AG04449 (cell line): Measurements from ENCODE around the gene DOCK9.

ENCODE experiments used
- CTCF ChIA-PET: fragments of 350-600 bp; formaldehyde crosslinking; extraction: SDS; loops from one replicate; lab custom pipeline; 2021; ENCODE audit warnings: antibody characterized with exemption; lab: Yijun Ruan, JAX
- POLR2A ChIA-PET: fragments of 400-600, 350-600 bp; formaldehyde crosslinking; extraction: SDS; loops from one replicate; lab custom pipeline; 2020; ENCODE audit warnings: antibody characterized with exemption, inconsistent platforms; lab: Yijun Ruan, JAX
- DNase-seq: peaks from one replicate; pipeline ENCODE4 v3.0.0-alpha.2; 2010; ENCODE audit warnings: low read depth, low spot score
- H3K4me3 ChIP-seq: 2 replicates; pipeline ENCODE4 v1.5.1; 2011; ENCODE audit warnings: low read depth, mild to moderate bottlenecking, control low read depth, low read length
- TF ChIP-seq, protein P1 (sequence below): IDR thresholded peaks from one replicate; pipeline ENCODE4 v1.5.1; 2011; ENCODE audit warnings: mild to moderate bottlenecking, moderate library complexity, low read length, control low read depth, inconsistent platforms; ENCODE audit not compliant: insufficient read depth; ENCODE audit errors: missing control alignments

DOCK9 gene

DNA sequence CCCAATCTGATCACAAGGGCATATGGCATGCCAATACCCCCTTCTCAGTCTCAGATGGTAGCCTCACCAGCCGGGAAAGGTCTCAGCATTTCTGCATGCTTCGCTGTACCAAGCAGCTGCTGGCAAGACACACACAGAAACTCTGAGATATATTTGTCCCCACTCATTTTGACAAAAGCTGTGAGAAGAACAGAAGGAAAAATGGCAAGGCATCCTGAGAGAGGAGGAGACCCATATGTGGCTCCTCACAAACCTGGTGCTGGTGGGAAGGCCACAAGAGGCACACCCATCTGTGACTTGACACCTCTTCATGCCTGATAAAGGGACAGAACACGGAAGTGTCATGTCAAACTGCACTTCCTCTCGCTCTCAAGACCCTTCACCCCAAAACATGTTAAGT lies 36.7 kb upstream of the DOCK9 start:
- CTCF ChIA-PET = interaction anchor here (1.1 kb wide), 1 partner anchor 19 kb away, joined by 5 read pairs; no protein-coding TSS in a partner anchor

DNA sequence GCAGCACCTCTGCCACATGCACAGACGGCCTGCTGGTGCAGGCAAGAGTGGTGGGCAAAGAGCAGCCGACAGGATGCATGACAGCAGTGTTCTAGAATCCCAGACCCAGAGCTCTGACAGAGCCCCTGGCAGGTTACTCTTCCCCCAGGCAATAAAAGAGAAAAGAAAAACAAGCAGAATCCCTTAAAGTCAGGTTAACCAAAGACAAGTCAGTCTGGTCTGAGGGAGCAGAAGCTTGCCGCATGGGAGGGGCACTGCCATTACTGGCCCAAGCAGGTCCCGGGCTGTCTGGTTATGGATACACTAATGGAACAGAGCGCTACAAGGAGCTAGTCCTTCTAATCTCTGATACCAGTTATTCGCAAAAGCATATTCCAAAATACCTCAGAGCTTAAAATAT lies 36.1 kb upstream of the DOCK9 start:
- CTCF ChIA-PET = no interaction called here
- no peak overlapping the region for H3K4me3 ChIP-seq
- no peak for DNase-seq
- TF ChIP-seq, protein P1, sequence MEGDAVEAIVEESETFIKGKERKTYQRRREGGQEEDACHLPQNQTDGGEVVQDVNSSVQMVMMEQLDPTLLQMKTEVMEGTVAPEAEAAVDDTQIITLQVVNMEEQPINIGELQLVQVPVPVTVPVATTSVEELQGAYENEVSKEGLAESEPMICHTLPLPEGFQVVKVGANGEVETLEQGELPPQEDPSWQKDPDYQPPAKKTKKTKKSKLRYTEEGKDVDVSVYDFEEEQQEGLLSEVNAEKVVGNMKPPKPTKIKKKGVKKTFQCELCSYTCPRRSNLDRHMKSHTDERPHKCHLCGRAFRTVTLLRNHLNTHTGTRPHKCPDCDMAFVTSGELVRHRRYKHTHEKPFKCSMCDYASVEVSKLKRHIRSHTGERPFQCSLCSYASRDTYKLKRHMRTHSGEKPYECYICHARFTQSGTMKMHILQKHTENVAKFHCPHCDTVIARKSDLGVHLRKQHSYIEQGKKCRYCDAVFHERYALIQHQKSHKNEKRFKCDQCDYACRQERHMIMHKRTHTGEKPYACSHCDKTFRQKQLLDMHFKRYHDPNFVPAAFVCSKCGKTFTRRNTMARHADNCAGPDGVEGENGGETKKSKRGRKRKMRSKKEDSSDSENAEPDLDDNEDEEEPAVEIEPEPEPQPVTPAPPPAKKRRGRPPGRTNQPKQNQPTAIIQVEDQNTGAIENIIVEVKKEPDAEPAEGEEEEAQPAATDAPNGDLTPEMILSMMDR = no peak
- POLR2A ChIA-PET = no interaction called here

More for the DNA sequence above, 36.7 kb upstream of the DOCK9 start:
- TF ChIP-seq, protein P1 = no peak
- DNase-seq = no peak
- H3K4me3 ChIP-seq = no peak overlapping the region
- POLR2A ChIA-PET = no interaction called here

DNA sequence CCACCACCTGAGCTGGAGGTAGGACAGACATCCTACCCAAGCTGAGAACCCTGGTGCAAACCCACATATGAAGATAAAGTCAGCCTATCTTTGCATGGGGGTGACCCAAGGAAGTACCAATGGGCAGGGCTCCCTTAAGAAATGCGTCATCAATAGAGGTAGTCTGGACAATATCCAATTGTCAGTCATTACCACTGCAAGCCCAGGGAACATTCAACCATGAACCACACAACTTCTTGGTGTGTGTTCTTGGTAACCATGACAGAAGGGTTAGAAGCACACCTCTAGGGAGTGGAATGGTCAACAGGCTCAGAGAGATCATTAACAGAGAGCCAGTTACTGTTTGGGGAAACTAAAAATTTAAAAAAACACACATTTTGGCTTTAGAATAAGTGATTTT lies 34.7 kb upstream of the DOCK9 start:
- no peak for DNase-seq
- CTCF ChIA-PET = interaction anchor here (1.8 kb wide), 1 partner anchor 172 kb away, joined by 3 read pairs; no protein-coding TSS in a partner anchor
- POLR2A ChIA-PET = no interaction called here
- no peak overlapping the region for H3K4me3 ChIP-seq
- TF ChIP-seq, protein P1 = no peak

DNA sequence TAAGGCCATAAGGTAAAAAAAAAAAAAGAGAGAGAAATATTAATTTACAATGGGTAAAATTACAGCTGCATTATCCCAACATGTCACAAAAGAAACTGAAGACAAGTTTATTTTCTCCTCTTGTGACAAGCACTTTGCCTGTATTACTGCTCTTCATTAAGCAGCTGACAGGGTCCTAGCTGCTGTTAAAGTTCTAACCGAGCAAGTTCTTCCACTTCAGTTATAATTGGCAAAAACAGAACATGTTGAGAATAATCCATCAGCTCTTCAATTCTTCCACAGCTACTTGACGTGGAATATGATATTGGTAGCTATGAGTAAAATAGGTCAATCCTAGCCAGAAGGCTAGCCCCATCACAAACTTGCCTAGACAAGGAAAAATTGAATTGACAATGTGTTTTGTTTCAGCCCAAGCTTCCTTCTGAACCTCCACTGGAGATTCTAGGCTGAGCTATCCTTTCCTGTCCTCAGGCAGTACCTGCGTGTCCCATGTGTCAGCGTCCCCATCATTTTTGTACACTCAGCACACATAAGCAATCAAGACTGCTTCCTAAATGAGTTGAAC lies 32.2 kb upstream of the DOCK9 start:
- TF ChIP-seq, protein P1 = no peak
- no peak for DNase-seq
- ChIA-PET CTCF (interaction anchor here (2.4 kb wide), 1 partner anchor 26 kb away, joined by 5 read pairs; no protein-coding TSS in a partner anchor), POLR2A (no interaction called here)
- no peak overlapping the region for H3K4me3 ChIP-seq

DNA sequence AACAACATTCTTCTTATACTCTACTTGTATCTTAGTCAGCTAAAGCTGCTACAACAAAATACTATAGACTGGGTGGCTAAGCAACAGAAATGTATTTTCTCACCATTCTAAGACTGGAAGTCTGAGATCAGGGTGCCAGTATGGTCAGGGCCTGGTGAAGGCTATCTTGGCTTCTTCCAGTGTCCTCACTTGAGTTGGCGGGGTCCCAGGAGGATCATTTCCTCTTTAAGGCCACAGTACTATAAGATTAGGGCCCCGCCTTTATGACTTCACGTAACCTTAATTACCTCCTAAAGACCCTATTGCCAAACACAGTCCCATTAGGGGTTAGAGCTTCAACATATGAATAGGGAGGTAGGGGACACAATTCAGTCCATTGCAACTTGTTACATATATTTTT lies 30.7 kb upstream of the DOCK9 start:
- no peak for DNase-seq
- ChIA-PET POLR2A (no interaction called here), CTCF (no interaction called here)
- H3K4me3 ChIP-seq = no peak overlapping the region
- TF ChIP-seq, protein P1 = no peak

DNA sequence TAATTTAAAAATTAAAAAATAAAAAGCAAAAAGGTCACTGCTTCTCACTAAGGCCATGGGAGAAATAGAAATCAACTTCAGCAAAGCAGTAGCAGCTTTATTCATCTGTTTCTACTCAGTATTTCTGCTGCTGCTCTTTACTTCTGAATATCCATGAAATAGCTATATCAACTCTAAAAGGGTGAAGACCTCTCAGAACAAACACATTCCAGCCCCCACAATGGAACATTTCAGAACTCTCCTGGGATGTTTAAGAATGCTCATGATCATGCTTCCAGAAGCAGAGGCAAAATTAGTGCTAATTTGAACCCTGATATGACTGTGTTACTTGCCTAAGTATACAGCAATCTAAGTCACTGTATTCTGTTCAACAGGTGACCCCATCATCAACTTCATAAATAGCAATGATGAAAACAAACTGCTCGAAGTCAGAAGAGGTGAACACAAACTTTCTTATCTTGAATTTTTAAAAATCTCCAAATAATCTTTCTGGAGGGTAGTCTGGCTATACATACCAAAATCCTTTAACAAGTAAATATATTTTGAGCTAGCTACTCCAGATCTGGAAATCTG lies 29.6 kb upstream of the DOCK9 start:
- ChIA-PET CTCF (interaction anchor here (1.3 kb wide), 1 partner anchor 168 kb away, joined by 3 read pairs; no protein-coding TSS in a partner anchor), POLR2A (no interaction called here)
- no peak overlapping the region for H3K4me3 ChIP-seq
- TF ChIP-seq, protein P1 = no peak
- DNase-seq = no peak
